Neural cell (in vitro differentiated cells): ENCODE measurements around the gene GATC. TPM values are rescaled to one million over a fixed set of nuclear protein-coding genes. Genes with fewer than 3 reads are reported as not detected.

Experiments used
- H2AFZ ChIP-seq: fragments of 200-600, 300-800 bp; sonication (generic), shearing (Covaris generic); 2 replicates; pipeline ENCODE4 v1.6.0; 2014; ENCODE audit warnings: low read depth, mild to moderate bottlenecking, antibody characterized with exemption, low read length, moderate library complexity
- H3F3A ChIP-seq: fragments of 200-600 bp; shearing (Covaris generic); 2 replicates; pipeline ENCODE4 v1.6.1; 2016; ENCODE audit warnings: mild to moderate bottlenecking, moderate library complexity, mixed read lengths, antibody characterized with exemption, low read length; ENCODE audit not compliant: insufficient read depth, poor library complexity, severe bottlenecking
- H3K27ac ChIP-seq: fragments of 200-600, 300-800 bp; sonication (generic), shearing (Covaris generic); 2 replicates; pipeline ENCODE4 v1.5.1; 2014; ENCODE audit warnings: mild to moderate bottlenecking, low read length, moderate library complexity
- H3K27me3 ChIP-seq: fragments of 300-800, 200-600 bp; sonication (generic), shearing (Covaris generic); 2 replicates; pipeline ENCODE4 v1.6.0; 2014; ENCODE audit warnings: mild to moderate bottlenecking, low read depth, low read length, moderate library complexity; ENCODE audit not compliant: insufficient read depth
- H3K36me3 ChIP-seq: fragments of 300-800, 200-600 bp; sonication (generic), shearing (Covaris generic); 2 replicates; pipeline ENCODE4 v1.5.1; 2014; ENCODE audit warnings: mild to moderate bottlenecking, antibody characterized with exemption, low read length, moderate library complexity; ENCODE audit not compliant: insufficient read depth
- H3K4me2 ChIP-seq: fragments of 300-800, 200-600 bp; sonication (generic), shearing (Covaris generic); 2 replicates; pipeline ENCODE4 v1.6.0; 2014; ENCODE audit warnings: mild to moderate bottlenecking, low read length
- H3K4me3 ChIP-seq: fragments of 300-800, 200-600 bp; sonication (generic), shearing (Covaris generic); 2 replicates; pipeline ENCODE4 v1.5.1; 2014; ENCODE audit warnings: mild to moderate bottlenecking, low read length, moderate library complexity
- H3K79me2 ChIP-seq: fragments of 200-600 bp; shearing (Covaris generic); replicated peaks from 2 replicates; pipeline ENCODE4 v1.6.0; 2014; ENCODE audit warnings: mild to moderate bottlenecking, low read length, moderate library complexity; ENCODE audit not compliant: insufficient read depth
- H3K9ac ChIP-seq: fragments of 300-800, 200-600 bp; sonication (generic), shearing (Covaris generic); 2 replicates; pipeline ENCODE4 v1.6.1; 2016; ENCODE audit warnings: mild to moderate bottlenecking, low read length, mixed read lengths
- H3K9me2 ChIP-seq: fragments of 200-600 bp; shearing (Covaris generic); 2 replicates; pipeline ENCODE4 v1.6.1; 2016; ENCODE audit warnings: mild to moderate bottlenecking, low read length, mixed read lengths; ENCODE audit not compliant: insufficient read depth
- H3K9me3 ChIP-seq: fragments of 200-600, 300-800 bp; sonication (generic), shearing (Covaris generic); 2 replicates; pipeline ENCODE4 v1.6.1; 2016; ENCODE audit warnings: mild to moderate bottlenecking, mixed run types, low read length, moderate library complexity, mixed read lengths
- H4K20me1 ChIP-seq: fragments of 200-600 bp; shearing (Covaris generic); 2 replicates; pipeline ENCODE4 v1.6.1; 2016; ENCODE audit warnings: mild to moderate bottlenecking, mixed run types; ENCODE audit not compliant: insufficient read depth
- EP300 ChIP-seq: fragments of 450-650 bp; conservative IDR thresholded peaks from 2 replicates; pipeline ENCODE4 v1.6.1; 2014; ENCODE audit warnings: antibody characterized with exemption, mild to moderate bottlenecking, moderate library complexity; ENCODE audit not compliant: poor library complexity, severe bottlenecking
- EZH2 ChIP-seq: fragments of 200-600, 300-800 bp; shearing (Covaris generic), sonication (generic); IDR thresholded peaks from 2 replicates; pipeline ENCODE4 v1.6.1; 2014; ENCODE audit warnings: antibody characterized with exemption, low read length, borderline replicate concordance, mild to moderate bottlenecking; ENCODE audit not compliant: insufficient read depth, poor library complexity, severe bottlenecking
- MXI1 ChIP-seq: fragments of 450-650 bp; conservative IDR thresholded peaks from 2 replicates; pipeline ENCODE4 v1.6.1; 2014; ENCODE audit warnings: antibody characterized with exemption, mild to moderate bottlenecking; ENCODE audit not compliant: poor library complexity, severe bottlenecking
- POLR2AphosphoS5 ChIP-seq: IDR thresholded peaks from 2 replicates; pipeline ENCODE4 v1.6.1; 2012
- RAD21 ChIP-seq: fragments of 450-650 bp; conservative IDR thresholded peaks from 2 replicates; pipeline ENCODE4 v1.6.1; 2014; ENCODE audit warnings: antibody characterized with exemption, mild to moderate bottlenecking, moderate library complexity
- SMC3 ChIP-seq: fragments of 450-650 bp; conservative IDR thresholded peaks from 2 replicates; pipeline ENCODE4 v1.6.1; 2014; ENCODE audit warnings: antibody characterized with exemption, mild to moderate bottlenecking, moderate library complexity; ENCODE audit not compliant: poor library complexity
- TAF1 ChIP-seq: IDR thresholded peaks from 2 replicates; pipeline ENCODE4 v1.6.1; 2012; ENCODE audit warnings: low read depth
- polyA plus RNA-seq: library from polyadenylated mRNA; depleted of rRNA; stranded (reverse); fragments of >200 nt; gene quantifications from 2 replicates; pipeline ENCODE4 v1.2.3, GENCODE V29; 2014
- TF ChIP-seq, protein P1 (sequence below): IDR thresholded peaks from 2 replicates; pipeline ENCODE4 v1.6.1; 2012; ENCODE audit warnings: borderline replicate concordance
- TF ChIP-seq, protein P2 (sequence below): fragments of 450-650 bp; IDR thresholded peaks from 2 replicates; pipeline ENCODE4 v1.5.1; 2014; ENCODE audit warnings: antibody characterized with exemption, mild to moderate bottlenecking, moderate library complexity; ENCODE audit not compliant: poor library complexity, severe bottlenecking

GATC gene
- polyA plus RNA-seq, 1 donor from 2014 or later: 45.3 TPM

DNA sequence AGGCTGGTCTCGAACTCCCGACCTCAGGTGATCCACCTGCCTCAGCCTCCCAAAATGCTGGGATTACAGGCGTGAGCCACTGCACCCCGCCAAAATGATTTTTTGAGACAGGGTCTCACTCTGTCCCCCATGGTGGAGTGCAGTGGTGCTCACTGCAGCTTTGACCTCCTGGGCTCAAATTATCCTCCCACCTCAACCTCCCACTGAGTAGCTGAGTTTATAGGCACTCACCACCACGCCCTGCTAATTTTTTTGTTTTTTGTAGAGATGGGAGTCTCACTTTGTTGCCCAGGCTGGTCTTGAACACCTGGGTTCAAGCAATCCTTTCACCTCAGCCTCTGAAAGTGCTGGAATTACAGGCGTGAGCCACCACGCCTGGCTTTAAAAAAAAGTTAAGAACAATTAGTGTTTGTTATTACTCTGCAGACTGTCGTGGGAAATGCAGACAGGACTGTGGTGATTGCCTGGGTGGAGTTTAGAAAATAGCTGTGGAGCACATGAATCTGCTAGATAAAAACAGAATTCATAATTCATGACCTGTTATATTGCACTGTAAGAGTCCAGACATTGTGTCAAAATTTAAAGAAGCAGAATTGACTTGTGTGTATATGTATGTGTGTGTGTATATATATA lies 17.5 kb upstream of the GATC start:
- H4K20me1 ChIP-seq: no peaks in the 10 kb centered on the region
- no peak overlapping the region for H2AFZ ChIP-seq
- no peak overlapping the region for H3K27ac ChIP-seq
- no peaks in the 10 kb centered on the region for H3K79me2 ChIP-seq
- H3K36me3 ChIP-seq: no peaks in the 10 kb centered on the region
- no peaks in the 10 kb centered on the region for H3K9me3 ChIP-seq
- no peaks in the 10 kb centered on the region for H3K27me3 ChIP-seq
- H3K4me2 ChIP-seq: no peak overlapping the region
- TF ChIP-seq SMC3: no peak
- TF ChIP-seq, protein P1, sequence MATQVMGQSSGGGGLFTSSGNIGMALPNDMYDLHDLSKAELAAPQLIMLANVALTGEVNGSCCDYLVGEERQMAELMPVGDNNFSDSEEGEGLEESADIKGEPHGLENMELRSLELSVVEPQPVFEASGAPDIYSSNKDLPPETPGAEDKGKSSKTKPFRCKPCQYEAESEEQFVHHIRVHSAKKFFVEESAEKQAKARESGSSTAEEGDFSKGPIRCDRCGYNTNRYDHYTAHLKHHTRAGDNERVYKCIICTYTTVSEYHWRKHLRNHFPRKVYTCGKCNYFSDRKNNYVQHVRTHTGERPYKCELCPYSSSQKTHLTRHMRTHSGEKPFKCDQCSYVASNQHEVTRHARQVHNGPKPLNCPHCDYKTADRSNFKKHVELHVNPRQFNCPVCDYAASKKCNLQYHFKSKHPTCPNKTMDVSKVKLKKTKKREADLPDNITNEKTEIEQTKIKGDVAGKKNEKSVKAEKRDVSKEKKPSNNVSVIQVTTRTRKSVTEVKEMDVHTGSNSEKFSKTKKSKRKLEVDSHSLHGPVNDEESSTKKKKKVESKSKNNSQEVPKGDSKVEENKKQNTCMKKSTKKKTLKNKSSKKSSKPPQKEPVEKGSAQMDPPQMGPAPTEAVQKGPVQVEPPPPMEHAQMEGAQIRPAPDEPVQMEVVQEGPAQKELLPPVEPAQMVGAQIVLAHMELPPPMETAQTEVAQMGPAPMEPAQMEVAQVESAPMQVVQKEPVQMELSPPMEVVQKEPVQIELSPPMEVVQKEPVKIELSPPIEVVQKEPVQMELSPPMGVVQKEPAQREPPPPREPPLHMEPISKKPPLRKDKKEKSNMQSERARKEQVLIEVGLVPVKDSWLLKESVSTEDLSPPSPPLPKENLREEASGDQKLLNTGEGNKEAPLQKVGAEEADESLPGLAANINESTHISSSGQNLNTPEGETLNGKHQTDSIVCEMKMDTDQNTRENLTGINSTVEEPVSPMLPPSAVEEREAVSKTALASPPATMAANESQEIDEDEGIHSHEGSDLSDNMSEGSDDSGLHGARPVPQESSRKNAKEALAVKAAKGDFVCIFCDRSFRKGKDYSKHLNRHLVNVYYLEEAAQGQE: no peak
- no peak for TF ChIP-seq RAD21
- TF ChIP-seq EP300: no peak
- TF ChIP-seq POLR2AphosphoS5: no peak
- TF ChIP-seq MXI1: no peak
- no peak for TF ChIP-seq TAF1
- TF ChIP-seq, protein P2, sequence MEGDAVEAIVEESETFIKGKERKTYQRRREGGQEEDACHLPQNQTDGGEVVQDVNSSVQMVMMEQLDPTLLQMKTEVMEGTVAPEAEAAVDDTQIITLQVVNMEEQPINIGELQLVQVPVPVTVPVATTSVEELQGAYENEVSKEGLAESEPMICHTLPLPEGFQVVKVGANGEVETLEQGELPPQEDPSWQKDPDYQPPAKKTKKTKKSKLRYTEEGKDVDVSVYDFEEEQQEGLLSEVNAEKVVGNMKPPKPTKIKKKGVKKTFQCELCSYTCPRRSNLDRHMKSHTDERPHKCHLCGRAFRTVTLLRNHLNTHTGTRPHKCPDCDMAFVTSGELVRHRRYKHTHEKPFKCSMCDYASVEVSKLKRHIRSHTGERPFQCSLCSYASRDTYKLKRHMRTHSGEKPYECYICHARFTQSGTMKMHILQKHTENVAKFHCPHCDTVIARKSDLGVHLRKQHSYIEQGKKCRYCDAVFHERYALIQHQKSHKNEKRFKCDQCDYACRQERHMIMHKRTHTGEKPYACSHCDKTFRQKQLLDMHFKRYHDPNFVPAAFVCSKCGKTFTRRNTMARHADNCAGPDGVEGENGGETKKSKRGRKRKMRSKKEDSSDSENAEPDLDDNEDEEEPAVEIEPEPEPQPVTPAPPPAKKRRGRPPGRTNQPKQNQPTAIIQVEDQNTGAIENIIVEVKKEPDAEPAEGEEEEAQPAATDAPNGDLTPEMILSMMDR: no peak
- no peak for TF ChIP-seq EZH2
- no peaks in the 10 kb centered on the region for H3F3A ChIP-seq
- H3K9ac ChIP-seq: no peak overlapping the region
- no peak overlapping the region for H3K4me3 ChIP-seq
- H3K9me2 ChIP-seq: no peaks in the 10 kb centered on the region

DNA sequence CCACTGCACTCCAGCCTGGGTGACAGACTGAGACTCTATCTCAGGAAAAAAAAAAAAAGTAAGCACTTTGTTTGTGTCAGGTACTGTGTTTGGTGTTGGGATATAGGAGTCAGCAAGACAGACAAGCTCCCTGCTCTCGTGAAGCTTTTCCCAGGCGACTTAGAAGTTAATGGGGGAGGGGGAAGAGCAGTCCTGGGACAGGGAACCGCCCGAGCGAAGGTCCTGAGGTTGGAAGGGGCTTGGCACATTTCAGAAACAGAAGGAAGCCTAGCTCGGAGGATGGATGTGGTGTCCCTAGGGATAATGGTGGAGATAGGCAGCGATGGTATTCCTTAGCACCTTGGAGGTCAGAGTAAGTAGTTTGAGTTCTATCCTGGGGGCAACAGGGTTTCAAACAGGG lies 16.9 kb upstream of the GATC start:
- TF ChIP-seq TAF1 (no peak), MXI1 (no peak), SMC3 (no peak)
- TF ChIP-seq, protein P2: no peak
- Histone ChIP-seq H2AFZ (no peak overlapping the region), H3K4me2 (no peak overlapping the region), H3K9me3 (no peaks in the 10 kb centered on the region), H3K9me2 (no peaks in the 10 kb centered on the region), H4K20me1 (no peaks in the 10 kb centered on the region), H3K79me2 (no peaks in the 10 kb centered on the region), H3K9ac (no peak overlapping the region), H3K27me3 (no peaks in the 10 kb centered on the region), H3K27ac (no peak overlapping the region), H3K36me3 (no peaks in the 10 kb centered on the region), H3K4me3 (no peak overlapping the region), H3F3A (no peaks in the 10 kb centered on the region)
